ENCODE data around the gene GPS1.

DNA sequence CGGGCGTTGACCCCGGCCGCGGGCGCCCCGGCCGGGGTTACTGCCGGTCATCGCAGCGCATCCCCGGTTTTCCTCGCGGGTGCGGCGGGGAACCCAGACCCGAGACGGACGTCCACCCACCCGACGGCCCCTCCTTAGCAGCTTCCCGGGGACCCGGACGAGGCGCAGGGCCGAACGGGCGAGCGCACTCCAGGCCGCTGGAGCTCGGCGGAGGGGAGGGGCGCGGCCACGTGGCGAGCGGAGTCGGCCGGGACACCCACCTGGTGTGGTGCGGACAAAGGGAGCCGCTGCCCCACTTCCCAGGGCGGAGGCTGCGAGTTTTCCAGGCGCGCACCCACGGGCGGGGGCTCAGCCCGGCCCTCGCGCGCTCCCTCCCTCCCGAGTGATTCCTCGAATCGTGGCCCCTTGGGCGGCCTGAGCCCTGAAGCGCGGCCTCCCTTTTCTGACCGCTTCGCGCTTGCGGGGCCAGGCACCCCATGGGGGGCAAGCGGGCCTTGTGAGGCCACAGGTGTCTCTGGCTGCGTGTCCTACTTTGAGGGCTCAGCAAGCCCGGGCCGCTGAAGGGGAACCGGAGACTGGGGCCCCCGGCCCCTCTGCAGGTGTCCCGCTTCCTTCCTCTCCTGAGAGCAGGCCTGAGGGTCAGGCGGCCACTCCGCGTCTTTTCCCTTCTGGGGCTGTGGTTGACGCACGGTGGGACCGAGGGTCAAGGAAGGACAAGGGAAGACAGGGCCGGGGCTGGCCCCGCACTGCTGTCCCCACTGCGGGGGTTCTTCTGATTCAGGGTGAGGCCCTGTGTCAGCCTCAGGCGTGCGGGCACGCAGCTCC is 47.5 kb downstream of the GPS1 start:
- TF ChIP-seq CBX5 (IDR thresholded peaks at IDR 0.05; ENCODE audit: low read depth) (no peak), EZH2 (IDR thresholded peaks at IDR 0.05; ENCODE audit: borderline replicate concordance, control insufficient read depth, low read depth, low read length) (no peak), CBX3 (IDR thresholded peaks at IDR 0.05; ENCODE audit: borderline replicate concordance, low read depth) (no peak)
- TF ChIP-seq, protein P1, sequence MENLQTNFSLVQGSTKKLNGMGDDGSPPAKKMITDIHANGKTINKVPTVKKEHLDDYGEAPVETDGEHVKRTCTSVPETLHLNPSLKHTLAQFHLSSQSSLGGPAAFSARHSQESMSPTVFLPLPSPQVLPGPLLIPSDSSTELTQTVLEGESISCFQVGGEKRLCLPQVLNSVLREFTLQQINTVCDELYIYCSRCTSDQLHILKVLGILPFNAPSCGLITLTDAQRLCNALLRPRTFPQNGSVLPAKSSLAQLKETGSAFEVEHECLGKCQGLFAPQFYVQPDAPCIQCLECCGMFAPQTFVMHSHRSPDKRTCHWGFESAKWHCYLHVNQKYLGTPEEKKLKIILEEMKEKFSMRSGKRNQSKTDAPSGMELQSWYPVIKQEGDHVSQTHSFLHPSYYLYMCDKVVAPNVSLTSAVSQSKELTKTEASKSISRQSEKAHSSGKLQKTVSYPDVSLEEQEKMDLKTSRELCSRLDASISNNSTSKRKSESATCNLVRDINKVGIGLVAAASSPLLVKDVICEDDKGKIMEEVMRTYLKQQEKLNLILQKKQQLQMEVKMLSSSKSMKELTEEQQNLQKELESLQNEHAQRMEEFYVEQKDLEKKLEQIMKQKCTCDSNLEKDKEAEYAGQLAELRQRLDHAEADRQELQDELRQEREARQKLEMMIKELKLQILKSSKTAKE (IDR thresholded peaks at IDR 0.05; ENCODE audit: low read depth, poor library complexity, severe bottlenecking), result no peak
- TF ChIP-seq, protein P2, sequence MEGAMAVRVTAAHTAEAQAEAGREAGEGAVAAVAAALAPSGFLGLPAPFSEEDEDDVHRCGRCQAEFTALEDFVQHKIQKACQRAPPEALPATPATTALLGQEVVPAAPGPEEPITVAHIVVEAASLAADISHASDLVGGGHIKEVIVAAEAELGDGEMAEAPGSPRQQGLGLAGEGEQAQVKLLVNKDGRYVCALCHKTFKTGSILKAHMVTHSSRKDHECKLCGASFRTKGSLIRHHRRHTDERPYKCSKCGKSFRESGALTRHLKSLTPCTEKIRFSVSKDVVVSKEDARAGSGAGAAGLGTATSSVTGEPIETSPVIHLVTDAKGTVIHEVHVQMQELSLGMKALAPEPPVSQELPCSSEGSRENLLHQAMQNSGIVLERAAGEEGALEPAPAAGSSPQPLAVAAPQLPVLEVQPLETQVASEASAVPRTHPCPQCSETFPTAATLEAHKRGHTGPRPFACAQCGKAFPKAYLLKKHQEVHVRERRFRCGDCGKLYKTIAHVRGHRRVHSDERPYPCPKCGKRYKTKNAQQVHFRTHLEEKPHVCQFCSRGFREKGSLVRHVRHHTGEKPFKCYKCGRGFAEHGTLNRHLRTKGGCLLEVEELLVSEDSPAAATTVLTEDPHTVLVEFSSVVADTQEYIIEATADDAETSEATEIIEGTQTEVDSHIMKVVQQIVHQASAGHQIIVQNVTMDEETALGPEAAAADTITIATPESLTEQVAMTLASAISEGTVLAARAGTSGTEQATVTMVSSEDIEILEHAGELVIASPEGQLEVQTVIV (IDR thresholded peaks at IDR 0.05; ENCODE audit: borderline replicate concordance, partially characterized antibody), result no peak
